Adrenal gland (tissue), 5 donors: ENCODE results near the gene TBX6.

Experiments used
- CTCF ChIP-seq, 6 experiments: fragments of 450-650 bp in 4 of 6; fragments of 200-600 bp in 2 of 6; sonication (generic) in 1 of 6; IDR thresholded peaks; 1 replicate in 5 of 6; 2 replicates in 1 of 6; pipeline versions ENCODE4 v1.5.1 to v1.8.0; 2016 to 2021; ENCODE audit warnings: antibody characterized with exemption in 6 of 6, mild to moderate bottlenecking in 2 of 6, moderate library complexity in 1 of 6
- POLR2A ChIP-seq, 2 donors: fragments of 450-650 bp; IDR thresholded peaks; one replicate each; pipeline ENCODE4 v1.6.1; 2017; ENCODE audit warnings: antibody characterized with exemption in 2 of 2, mild to moderate bottlenecking in 2 of 2, moderate library complexity in 1 of 2
- donor health status: DM: no; HTN: no; CAD: no.

- TF ChIP-seq CTCF (IDR thresholded peaks at IDR 0.05) (no peak), POLR2A (IDR thresholded peaks at IDR 0.05) (no peak)
Measured at GRCh38 chr16:30082545-30083090, 9.1 kb downstream of the TBX6 start.
